Stomach (tissue), 4 donors: ENCODE results near the gene KIFC3.
A peak's percentile ranks its signal among the peaks of the same experiment; 100 is the strongest.

Source experiments
- CTCF ChIP-seq, 7 experiments: fragments of 450-650 bp in 4 of 7; fragments of 200-600 bp in 3 of 7; sonication (generic) in 3 of 7; IDR thresholded peaks; one replicate each; pipeline ENCODE4 v1.5.1; 2016 to 2019; ENCODE audit warnings: antibody characterized with exemption in 7 of 7, control low read depth in 2 of 7, mild to moderate bottlenecking in 1 of 7
- EP300 ChIP-seq: sonication (generic); formaldehyde crosslinking; IDR thresholded peaks from one replicate; pipeline ENCODE4 v1.6.1; 2017; ENCODE audit warnings: antibody characterized with exemption
- POLR2A ChIP-seq, 4 donors: fragments of 450-650 bp; IDR thresholded peaks; one replicate each; pipeline ENCODE4 v1.6.1; 2016; ENCODE audit warnings: antibody characterized with exemption in 4 of 4, control low read depth in 2 of 4, mild to moderate bottlenecking in 1 of 4, moderate library complexity in 1 of 4
- POLR2AphosphoS5 ChIP-seq, 3 donors: sonication (generic); formaldehyde crosslinking; IDR thresholded peaks; one replicate each; pipeline ENCODE4 v1.6.1; 2016; ENCODE audit warnings: antibody characterized with exemption in 3 of 3

GRCh38 chr16:57757326-57757786, 44.9 kb downstream of the KIFC3 start:
- no peak for TF ChIP-seq POLR2A (IDR thresholded peaks at IDR 0.05)
- TF ChIP-seq CTCF (IDR thresholded peaks at IDR 0.05) = peak in 5 of 7 experiments; percentile 88 to 98 (median 93)
- no peak for TF ChIP-seq POLR2AphosphoS5 (IDR thresholded peaks at IDR 0.05)
- no peak for TF ChIP-seq EP300
